Neural cell (in vitro differentiated cells): ENCODE data around the gene SMKR1.

Source experiments
- CTCF ChIP-seq: fragments of 450-650 bp; IDR thresholded peaks from 2 replicates; pipeline ENCODE4 v1.5.1; 2014; ENCODE audit warnings: antibody characterized with exemption, mild to moderate bottlenecking, moderate library complexity; ENCODE audit not compliant: poor library complexity, severe bottlenecking
- EP300 ChIP-seq: fragments of 450-650 bp; conservative IDR thresholded peaks from 2 replicates; pipeline ENCODE4 v1.6.1; 2014; ENCODE audit warnings: antibody characterized with exemption, mild to moderate bottlenecking, moderate library complexity; ENCODE audit not compliant: poor library complexity, severe bottlenecking
- MXI1 ChIP-seq: fragments of 450-650 bp; conservative IDR thresholded peaks from 2 replicates; pipeline ENCODE4 v1.6.1; 2014; ENCODE audit warnings: antibody characterized with exemption, mild to moderate bottlenecking; ENCODE audit not compliant: poor library complexity, severe bottlenecking

GRCh38 chr7:129468087-129468486 is 34.2 kb upstream of the SMKR1 start:
- no peak for TF ChIP-seq CTCF
- no peak for TF ChIP-seq MXI1
- no peak for TF ChIP-seq EP300
